OCI-LY3 (cell line): ENCODE results near the gene COL6A2.

ENCODE experiments used
- CTCF ChIP-seq: fragments of 200-600, 300-600 bp; sonication (generic); IDR thresholded peaks from 2 replicates; pipeline ENCODE4 v1.5.1; 2014; ENCODE audit warnings: antibody characterized with exemption, low read length, low read depth
- EZH2phosphoT487 ChIP-seq: fragments of 200-600 bp; shearing (Covaris generic); IDR thresholded peaks from 2 replicates; pipeline ENCODE4 v1.6.1; 2018; ENCODE audit warnings: antibody characterized with exemption, mixed run types, low read depth

GRCh38 chr21:46128106-46128932 is 30.4 kb downstream of the COL6A2 start:
- TF ChIP-seq CTCF, result no peak
- no peak for TF ChIP-seq EZH2phosphoT487
